ENCODE data around the gene FAM149A.

- no peak for TF ChIP-seq POLR2A (IDR thresholded peaks at IDR 0.05)
- TF ChIP-seq CTCF (IDR thresholded peaks at IDR 0.05), result no peak
These were observed 24.3 kb downstream of the FAM149A start for GRCh38 chr4:186128842-186129241.

Data from tibial nerve (tissue), 3 donors.